HG03175 (cell line): ENCODE measurements around the gene M1AP.

ENCODE experiments used
- ATAC-seq: cut with Tn5 transposase; IDR thresholded peaks from one replicate; pipeline ENCODE4 v1.9.1; 2021; ENCODE audit warnings: mild to moderate bottlenecking, moderate library complexity; ENCODE audit not compliant: unreplicated experiment

M1AP gene

DNA sequence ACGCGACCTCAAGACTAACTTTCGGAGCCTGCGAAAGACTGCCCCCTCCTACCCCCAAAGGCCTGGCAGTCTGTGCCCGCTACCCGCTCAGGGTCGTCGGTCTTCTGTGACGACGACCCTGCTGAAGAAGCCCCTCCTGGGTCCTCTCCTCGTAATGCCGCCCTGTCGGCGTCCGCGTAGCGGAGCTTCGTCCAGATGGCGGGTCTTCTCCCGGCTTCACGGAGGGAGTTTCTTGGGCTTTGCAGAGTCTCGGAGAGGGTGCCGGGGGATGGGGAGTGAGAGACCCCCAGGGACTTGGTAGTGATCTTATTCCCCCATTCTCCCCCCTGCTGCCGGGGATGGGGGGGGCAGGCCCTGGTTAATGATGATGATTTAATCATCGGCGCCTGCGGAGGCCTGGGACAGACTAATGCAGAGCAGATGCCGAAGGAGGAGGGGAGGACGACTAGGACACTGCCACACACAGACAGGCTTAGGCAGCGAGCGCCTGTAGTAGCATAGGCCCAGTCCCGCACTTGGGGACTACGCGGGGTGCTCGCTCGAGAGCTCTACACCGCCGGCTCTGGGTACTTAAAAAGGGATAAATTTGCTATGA, 140.1 kb downstream of the M1AP start:
- peak; percentile 6 for ATAC-seq
